GM19468 (cell line): Measurements from ENCODE around the gene NUDT4.
"Not testable (repeated sequence)": the region's sequence is repeated elsewhere in the genome, so short reads cannot be mapped to it uniquely, and the experiment has no call there.

Experiments
- ATAC-seq: cut with Tn5 transposase; IDR thresholded peaks from one replicate; pipeline ENCODE4 v1.9.1; 2021; ENCODE audit warnings: mild to moderate bottlenecking, moderate library complexity, moderate number of reproducible peaks; ENCODE audit not compliant: unreplicated experiment; ENCODE audit errors: extremely low read depth

The NUDT4 gene

GRCh38 chr12:93393425-93393824 is 15.7 kb downstream of the NUDT4 start:
- no peak for ATAC-seq

GRCh38 chr12:93397412-93397811 is 19.7 kb downstream of the NUDT4 start:
- no peak for ATAC-seq

- peak; percentile 57 for ATAC-seq
Observed at GRCh38 chr12:93399183-93399863, 21.6 kb downstream of the NUDT4 start.

- no peak for ATAC-seq
Observed at GRCh38 chr12:93402333-93403311, 24.9 kb downstream of the NUDT4 start.

DNA sequence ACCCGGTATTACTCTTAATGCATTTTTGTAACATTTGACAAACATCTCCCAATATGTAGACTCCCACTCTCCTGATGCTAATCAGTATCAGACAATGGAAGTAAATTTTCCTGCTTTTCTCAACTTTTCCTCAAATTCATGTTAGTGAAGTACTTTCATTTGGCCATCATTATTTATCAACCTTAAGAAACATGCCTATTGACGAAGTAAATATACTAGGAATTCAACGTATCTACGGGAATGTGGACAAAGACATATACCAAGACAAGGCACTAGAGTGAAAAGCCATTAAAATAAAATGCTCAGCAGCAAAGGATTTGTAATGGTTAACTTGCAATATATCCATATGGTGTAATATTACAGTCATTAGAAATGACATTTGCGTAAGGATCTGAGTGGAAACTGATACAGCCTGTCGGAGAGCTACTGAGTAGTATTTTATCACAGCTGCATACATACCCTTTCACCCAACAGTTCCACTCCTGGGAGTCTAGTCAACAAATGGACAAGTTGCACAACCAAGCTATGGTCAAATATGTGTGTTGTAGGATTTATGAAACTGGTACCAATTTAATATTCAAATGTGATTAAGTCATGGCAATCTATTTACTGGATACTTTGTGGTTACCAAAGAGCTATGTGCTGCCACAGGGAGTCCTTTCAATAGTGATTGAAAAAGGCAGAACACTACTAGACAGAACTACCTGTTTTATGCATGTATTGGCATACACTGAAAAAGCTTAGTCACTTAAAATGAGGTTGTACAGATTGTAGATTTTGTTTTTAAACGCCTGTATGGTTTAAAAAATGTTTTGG is 26.5 kb downstream of the NUDT4 start:
- ATAC-seq = no peak

DNA sequence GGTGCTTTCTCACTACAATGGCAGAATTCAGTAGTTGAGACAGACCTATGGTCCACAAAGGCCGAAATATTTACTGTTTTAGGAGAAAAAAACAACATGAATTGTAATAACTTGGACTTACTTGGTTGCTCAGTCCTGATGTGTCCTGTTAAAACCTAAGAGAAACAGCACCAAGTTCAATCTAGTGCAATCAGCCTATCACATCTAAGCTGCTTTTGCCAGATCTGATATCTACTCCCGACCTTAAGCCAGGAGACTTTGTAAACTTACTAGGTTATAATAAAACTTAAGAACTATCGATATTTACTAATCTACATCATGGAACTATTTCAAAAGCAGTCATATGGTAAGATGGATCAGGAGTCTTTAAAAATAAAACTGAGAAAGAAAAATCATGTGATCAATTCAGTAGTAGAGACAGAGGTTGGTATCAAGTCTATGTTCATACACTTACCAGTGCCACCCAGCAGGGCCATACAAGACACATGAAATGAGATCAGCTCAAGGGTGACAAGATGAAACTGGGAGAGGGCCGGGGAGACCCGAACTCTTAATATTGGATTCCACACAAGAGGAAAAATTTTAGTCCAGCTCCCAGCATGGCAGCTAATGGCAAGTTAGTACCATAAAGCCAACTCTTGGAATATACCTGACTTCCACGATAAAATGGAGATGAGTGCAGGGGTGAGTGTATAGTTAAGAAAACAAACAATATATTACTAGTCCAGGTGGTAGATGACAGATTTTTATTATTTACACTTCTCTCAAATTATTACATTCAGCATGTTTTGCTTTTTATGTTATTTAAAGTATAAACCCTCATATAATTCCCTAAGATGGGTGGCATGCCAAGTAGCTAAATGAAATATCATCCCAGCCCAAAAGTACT is 27.5 kb downstream of the NUDT4 start:
- ATAC-seq = no peak

- no peak for ATAC-seq
Observed at GRCh38 chr12:93407054-93407962, 29.6 kb downstream of the NUDT4 start.

DNA sequence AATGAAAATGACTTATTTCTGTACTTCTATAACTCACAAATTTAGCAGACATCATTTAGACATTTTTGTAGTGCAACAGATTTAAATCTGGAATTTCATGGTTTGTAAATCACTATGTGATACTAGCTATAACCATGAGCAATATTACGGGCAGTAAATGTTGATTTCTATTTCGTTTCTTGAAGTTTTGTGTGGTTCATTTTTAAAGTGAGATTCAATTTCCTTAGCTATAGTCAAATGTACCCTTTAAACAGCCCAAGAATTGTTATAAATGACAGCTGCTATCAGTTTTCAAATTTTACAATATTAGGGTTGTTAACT is 30.2 kb downstream of the NUDT4 start:
- no peak for ATAC-seq

DNA sequence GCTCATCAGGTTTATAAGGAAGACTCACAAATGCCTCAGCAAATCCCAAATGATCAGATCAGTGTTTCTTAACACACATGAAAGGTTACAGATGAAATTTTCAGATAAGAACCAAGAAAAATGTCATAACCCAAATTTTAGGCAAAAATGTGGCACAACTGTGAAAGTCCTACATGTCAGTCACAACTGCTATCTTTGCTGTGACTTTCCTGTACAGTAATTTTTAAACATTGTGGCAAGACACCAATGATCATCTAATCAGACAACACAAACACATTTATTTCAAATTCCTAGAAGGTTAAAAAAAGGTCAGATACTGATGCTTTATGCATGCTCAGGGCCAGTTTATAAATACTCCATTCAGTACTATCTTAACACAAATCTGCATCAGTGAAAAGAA is 31.1 kb downstream of the NUDT4 start:
- ATAC-seq = no peak

DNA sequence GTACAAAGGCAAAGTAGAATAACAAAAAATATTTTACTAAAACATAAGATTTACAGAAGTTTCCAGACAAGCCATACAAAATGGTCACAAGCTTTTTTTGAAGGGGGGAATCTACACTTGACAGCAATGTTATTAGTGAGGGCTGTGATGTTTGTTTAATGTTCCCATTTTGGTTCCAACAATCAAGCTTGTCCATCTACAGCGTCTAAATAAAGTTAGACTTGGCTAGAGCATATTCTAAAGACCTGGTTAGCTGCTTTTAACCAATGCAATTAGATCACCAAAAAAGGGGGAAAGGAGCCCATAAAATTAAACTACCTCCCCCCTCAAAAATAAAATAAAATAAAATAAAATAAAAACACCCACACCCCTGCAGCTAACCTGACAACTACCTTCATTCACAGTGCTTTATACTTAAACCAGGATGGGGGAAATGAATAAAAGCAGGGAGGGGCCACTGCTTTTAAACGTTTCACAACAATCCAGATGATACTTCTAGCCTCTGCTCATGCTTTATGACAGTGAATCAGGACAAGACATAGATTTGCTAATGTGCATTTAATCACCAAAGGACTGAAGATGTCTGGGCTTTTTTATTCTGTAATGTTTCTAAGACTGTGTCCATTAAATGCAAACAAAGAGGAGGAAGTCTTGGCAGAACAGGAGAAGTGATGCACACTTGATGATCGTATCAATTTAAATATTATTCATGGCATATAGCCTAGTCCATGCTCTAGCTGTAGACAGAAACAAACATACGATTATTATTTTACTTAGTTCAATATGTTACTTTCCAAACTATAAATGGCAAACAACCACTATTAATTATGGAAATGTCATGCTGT is 31.8 kb downstream of the NUDT4 start:
- ATAC-seq = not testable (repeated sequence)

DNA sequence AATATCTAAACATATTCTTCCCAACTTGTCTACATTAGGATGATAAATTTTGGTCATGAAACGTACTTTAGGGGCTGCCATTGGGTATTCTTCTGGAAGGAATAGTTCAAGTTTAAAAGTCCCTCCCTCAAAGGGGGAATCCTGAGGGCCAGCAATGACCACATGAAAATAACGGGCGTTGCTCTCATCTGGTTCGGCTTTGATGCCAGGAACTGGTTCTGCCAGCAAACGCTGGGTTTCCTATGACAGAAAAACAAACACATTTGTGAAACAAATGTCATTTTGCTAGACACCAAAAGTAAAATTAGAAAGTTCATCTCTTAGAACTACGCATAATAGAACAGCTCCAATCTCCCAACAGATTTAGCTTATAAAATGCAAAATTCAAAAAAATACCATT is 33.3 kb downstream of the NUDT4 start:
- not testable (repeated sequence) for ATAC-seq

DNA sequence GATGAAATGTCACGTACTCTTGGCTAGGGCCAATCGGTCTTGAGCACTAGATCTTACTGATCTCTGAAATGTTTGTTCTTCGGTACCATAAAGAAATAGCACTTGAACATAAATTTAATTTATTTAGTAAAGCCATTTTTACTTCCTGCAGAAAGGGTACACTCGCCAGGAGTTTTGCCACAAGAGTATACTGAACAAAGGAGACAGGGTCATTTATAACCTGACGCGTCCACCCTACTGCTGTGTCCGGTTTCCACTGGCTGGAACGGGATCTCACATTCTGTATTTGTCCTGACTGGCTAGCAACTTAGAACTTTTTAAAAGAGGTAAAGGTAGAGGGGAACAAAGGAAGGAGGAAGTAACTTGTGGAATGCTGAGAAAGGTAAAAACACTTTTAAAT is 34.7 kb downstream of the NUDT4 start:
- ATAC-seq = not testable (repeated sequence)

GRCh38 chr12:93413064-93413463 is 35.3 kb downstream of the NUDT4 start:
- ATAC-seq = no peak

GRCh38 chr12:93415723-93416464 is 38.2 kb downstream of the NUDT4 start:
- ATAC-seq = no peak

- no peak for ATAC-seq
Observed at GRCh38 chr12:93417967-93418480, 40.3 kb downstream of the NUDT4 start.

GRCh38 chr12:93419388-93420034 is 41.8 kb downstream of the NUDT4 start:
- ATAC-seq = no peak
